CD4-positive, alpha-beta T cell (primary cell): Measurements from ENCODE around the gene RRAS. TPM values are rescaled to one million over a fixed set of nuclear protein-coding genes. Genes with fewer than 3 reads are reported as not detected.

Experiments used
- ATAC-seq: fragments of 200-7000 bp; cut with Tn5 transposase; one replicate; pipeline ENCODE4 v1.10.0; 2022; ENCODE audit warnings: mild to moderate bottlenecking; ENCODE audit not compliant: poor library complexity
- CTCF ChIA-PET: fragments of 350-600 bp; sonication (Branson Sonifier 250); formaldehyde crosslinking; loops from one replicate; lab custom pipeline; 2021; ENCODE audit warnings: antibody characterized with exemption, inconsistent platforms; lab: Charles Lee
- POLR2A ChIA-PET: fragments of 350-600 bp; sonication (Branson Sonifier 250); formaldehyde crosslinking; loops from one replicate; lab custom pipeline; 2021; ENCODE audit warnings: antibody characterized with exemption, inconsistent platforms; lab: Charles Lee
- DNase-seq, 14 experiments: peaks; one replicate each; pipeline ENCODE4 v3.0.0-alpha.2; 2013 to 2020; ENCODE audit warnings: mixed read lengths in 2 of 14
- H3K27ac ChIP-seq, 2 donors: one replicate each; pipeline versions ENCODE4 v1.5.1 to v1.7.0; 2013; ENCODE audit warnings: low read length in 2 of 2, low read depth in 1 of 2, mild to moderate bottlenecking in 1 of 2
- H3K27me3 ChIP-seq, 2 experiments: 1 replicate in 1 of 2; 2 replicates in 1 of 2; pipeline versions ENCODE4 v1.6.1 to v1.7.0; 2013; ENCODE audit warnings: low read length in 2 of 2, control low read depth in 1 of 2, mild to moderate bottlenecking in 1 of 2, moderate library complexity in 1 of 2; ENCODE audit not compliant: insufficient read depth in 2 of 2, control insufficient read depth in 1 of 2
- H3K36me3 ChIP-seq: one replicate; pipeline ENCODE4 v1.6.1; 2013; ENCODE audit warnings: low read length, control low read depth; ENCODE audit not compliant: insufficient read depth
- H3K4me1 ChIP-seq: one replicate; pipeline ENCODE4 v1.6.1; 2013; ENCODE audit warnings: low read length, control low read depth; ENCODE audit not compliant: insufficient read depth
- H3K4me3 ChIP-seq: one replicate; pipeline ENCODE4 v1.5.1; 2013; ENCODE audit warnings: mild to moderate bottlenecking, low read length, moderate library complexity
- H3K9me3 ChIP-seq, 2 experiments: 1 replicate in 1 of 2; 2 replicates in 1 of 2; pipeline versions ENCODE4 v1.6.1 to v1.7.0; 2013; ENCODE audit warnings: low read length in 2 of 2, mild to moderate bottlenecking in 2 of 2, control low read depth in 1 of 2, moderate library complexity in 1 of 2; ENCODE audit not compliant: control insufficient read depth in 1 of 2, insufficient read depth in 1 of 2
- H3K27ac Mint-ChIP-seq: one replicate; pipeline ENCODE4 v1.8.0; 2020; ENCODE audit warnings: mixed read lengths
- H3K27me3 Mint-ChIP-seq: one replicate; pipeline ENCODE4 v1.8.0; 2021; ENCODE audit warnings: mixed read lengths
- H3K36me3 Mint-ChIP-seq: one replicate; pipeline ENCODE4 v1.8.0; 2021; ENCODE audit warnings: low read depth, mixed read lengths
- H3K4me1 Mint-ChIP-seq: one replicate; pipeline ENCODE4 v1.8.0; 2021; ENCODE audit warnings: low read depth, mixed read lengths
- H3K4me3 Mint-ChIP-seq: one replicate; pipeline ENCODE4 v1.8.0; 2020; ENCODE audit warnings: mild to moderate bottlenecking, mixed read lengths
- H3K9me3 Mint-ChIP-seq: one replicate; pipeline ENCODE4 v1.8.0; 2020; ENCODE audit warnings: mixed read lengths
- intact Hi-C, 2 experiments: fragments of 100-400 bp; cut with DNase I in 1 of 2; cut with micrococcal nuclease in 1 of 2; formaldehyde crosslinking; loops; one replicate each; pipeline versions ENCODE4 v1.15.1 to v1.9.0; 2023 to 2025; cut with DNase I, micrococcal nuclease
- total RNA-seq, 174 experiments: library from RNA in 2 of 174; stranded (reverse) in 2 of 174; gene quantifications; one replicate each; pipeline ENCODE4 v1.2.3 and lab custom pipeline; 2021 to 2026
- TF ChIP-seq, protein P1 (sequence below): fragments of 200-600 bp; IDR thresholded peaks from one replicate; pipeline ENCODE4 v1.8.0; 2022; ENCODE audit warnings: antibody characterized with exemption, mild to moderate bottlenecking

RRAS gene
- total RNA-seq, 2 experiments from 2014 or later = 4.2 to 4.7 TPM

- Histone ChIP-seq H3K27ac (no peak overlapping the region), H3K27me3 (no peaks in the 10 kb centered on the region), H3K4me1 (peaks cover 27% of the 10 kb centered on the region), H3K4me3 (no peak overlapping the region), H3K9me3 (no peaks in the 10 kb centered on the region), H3K36me3 (peaks cover 65% of the 10 kb centered on the region)
- ATAC-seq (no peak), DNase-seq (no peak)
- H3K27me3 Mint-ChIP-seq = no peaks in the 10 kb centered on the region
- H3K9me3 Mint-ChIP-seq = no peaks in the 10 kb centered on the region
- peaks cover 30% of the 10 kb centered on the region for H3K4me1 Mint-ChIP-seq
- ChIA-PET CTCF (no interaction called here), POLR2A (interaction anchor here (1.0 to 1.8 kb wide), 3 partner anchors 44 to 101 kb away, joined by 3 to 6 read pairs (median 4); partner anchors contain the start of genes RRAS and SCAF1)
- TF ChIP-seq, protein P1, sequence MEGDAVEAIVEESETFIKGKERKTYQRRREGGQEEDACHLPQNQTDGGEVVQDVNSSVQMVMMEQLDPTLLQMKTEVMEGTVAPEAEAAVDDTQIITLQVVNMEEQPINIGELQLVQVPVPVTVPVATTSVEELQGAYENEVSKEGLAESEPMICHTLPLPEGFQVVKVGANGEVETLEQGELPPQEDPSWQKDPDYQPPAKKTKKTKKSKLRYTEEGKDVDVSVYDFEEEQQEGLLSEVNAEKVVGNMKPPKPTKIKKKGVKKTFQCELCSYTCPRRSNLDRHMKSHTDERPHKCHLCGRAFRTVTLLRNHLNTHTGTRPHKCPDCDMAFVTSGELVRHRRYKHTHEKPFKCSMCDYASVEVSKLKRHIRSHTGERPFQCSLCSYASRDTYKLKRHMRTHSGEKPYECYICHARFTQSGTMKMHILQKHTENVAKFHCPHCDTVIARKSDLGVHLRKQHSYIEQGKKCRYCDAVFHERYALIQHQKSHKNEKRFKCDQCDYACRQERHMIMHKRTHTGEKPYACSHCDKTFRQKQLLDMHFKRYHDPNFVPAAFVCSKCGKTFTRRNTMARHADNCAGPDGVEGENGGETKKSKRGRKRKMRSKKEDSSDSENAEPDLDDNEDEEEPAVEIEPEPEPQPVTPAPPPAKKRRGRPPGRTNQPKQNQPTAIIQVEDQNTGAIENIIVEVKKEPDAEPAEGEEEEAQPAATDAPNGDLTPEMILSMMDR = no peak
- H3K4me3 Mint-ChIP-seq = no peak overlapping the region
- intact Hi-C loops = no loop called here
- H3K27ac Mint-ChIP-seq = no peak overlapping the region
- peaks cover 61% of the 10 kb centered on the region for H3K36me3 Mint-ChIP-seq
Measured at GRCh38 chr19:49596407-49596806, 43.5 kb downstream of the RRAS start.

- POLR2A ChIA-PET = interaction anchor here (0.7 to 1.8 kb wide), 3 partner anchors 38 to 101 kb away, joined by 3 to 6 read pairs (median 3); partner anchors contain the start of gene RRAS
- ATAC-seq (no peak), DNase-seq (no peak)
- Mint-ChIP-seq H3K9me3 (no peaks in the 10 kb centered on the region), H3K27me3 (no peaks in the 10 kb centered on the region), H3K4me1 (peaks cover 26% of the 10 kb centered on the region), H3K27ac (no peak overlapping the region), H3K4me3 (no peak overlapping the region), H3K36me3 (peaks cover 57% of the 10 kb centered on the region)
- peaks cover 27% of the 10 kb centered on the region for H3K4me1 ChIP-seq
- no peaks in the 10 kb centered on the region for H3K9me3 ChIP-seq
- TF ChIP-seq, protein P1 = no peak
- H3K36me3 ChIP-seq = peaks cover 61% of the 10 kb centered on the region
- CTCF ChIA-PET = no interaction called here
- H3K27ac ChIP-seq = no peak overlapping the region
- intact Hi-C loops = no loop called here
- no peaks in the 10 kb centered on the region for H3K27me3 ChIP-seq
- no peak overlapping the region for H3K4me3 ChIP-seq
Measured at GRCh38 chr19:49595819-49596404, 44.0 kb downstream of the RRAS start.

- H3K4me3 Mint-ChIP-seq = no peak overlapping the region
- TF ChIP-seq, protein P1 = no peak
- H3K27ac Mint-ChIP-seq = no peak overlapping the region
- DNase-seq (no peak), ATAC-seq (no peak)
- intact Hi-C loops = no loop called here
- H3K9me3 Mint-ChIP-seq = no peaks in the 10 kb centered on the region
- peaks cover 57% of the 10 kb centered on the region for H3K36me3 ChIP-seq
- peaks cover 34% of the 10 kb centered on the region for H3K4me1 ChIP-seq
- H3K4me1 Mint-ChIP-seq = peaks cover 26% of the 10 kb centered on the region
- ChIA-PET POLR2A (interaction anchor here (0.7 to 6.2 kb wide), 4 partner anchors 15 to 100 kb away, joined by 3 to 86 read pairs (median 4); partner anchors contain the start of genes NOSIP, PRRG2 and RRAS), CTCF (no interaction called here)
- H3K27me3 Mint-ChIP-seq = no peaks in the 10 kb centered on the region
- no peaks in the 10 kb centered on the region for H3K9me3 ChIP-seq
- no peak overlapping the region for H3K27ac ChIP-seq
- no peak overlapping the region for H3K4me3 ChIP-seq
- H3K27me3 ChIP-seq = no peaks in the 10 kb centered on the region
- H3K36me3 Mint-ChIP-seq = peaks cover 58% of the 10 kb centered on the region
Measured at GRCh38 chr19:49594993-49595818, 44.7 kb downstream of the RRAS start.
